ENCODE data around the gene TOGARAM1.

DNA sequence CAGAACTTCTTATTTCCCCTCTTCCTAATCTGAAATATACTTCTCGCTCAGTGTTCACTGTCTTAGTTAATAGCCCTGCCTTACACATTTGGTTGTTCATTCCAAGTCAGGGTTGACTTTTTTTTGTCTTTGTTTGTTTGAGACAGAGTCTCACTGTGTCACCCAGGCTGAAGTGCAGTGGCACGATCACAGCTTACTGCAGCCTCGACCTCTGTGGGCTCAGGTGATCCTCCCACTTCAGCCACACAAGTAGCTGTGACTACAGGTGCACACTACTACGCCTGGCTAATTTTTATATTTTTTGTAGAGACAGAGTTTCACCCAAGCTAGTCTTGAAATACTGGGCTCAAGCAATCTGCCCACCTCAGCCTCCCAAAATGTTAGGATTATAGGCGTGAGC lies 79.7 kb downstream of the TOGARAM1 start:
- TF ChIP-seq, protein P1, sequence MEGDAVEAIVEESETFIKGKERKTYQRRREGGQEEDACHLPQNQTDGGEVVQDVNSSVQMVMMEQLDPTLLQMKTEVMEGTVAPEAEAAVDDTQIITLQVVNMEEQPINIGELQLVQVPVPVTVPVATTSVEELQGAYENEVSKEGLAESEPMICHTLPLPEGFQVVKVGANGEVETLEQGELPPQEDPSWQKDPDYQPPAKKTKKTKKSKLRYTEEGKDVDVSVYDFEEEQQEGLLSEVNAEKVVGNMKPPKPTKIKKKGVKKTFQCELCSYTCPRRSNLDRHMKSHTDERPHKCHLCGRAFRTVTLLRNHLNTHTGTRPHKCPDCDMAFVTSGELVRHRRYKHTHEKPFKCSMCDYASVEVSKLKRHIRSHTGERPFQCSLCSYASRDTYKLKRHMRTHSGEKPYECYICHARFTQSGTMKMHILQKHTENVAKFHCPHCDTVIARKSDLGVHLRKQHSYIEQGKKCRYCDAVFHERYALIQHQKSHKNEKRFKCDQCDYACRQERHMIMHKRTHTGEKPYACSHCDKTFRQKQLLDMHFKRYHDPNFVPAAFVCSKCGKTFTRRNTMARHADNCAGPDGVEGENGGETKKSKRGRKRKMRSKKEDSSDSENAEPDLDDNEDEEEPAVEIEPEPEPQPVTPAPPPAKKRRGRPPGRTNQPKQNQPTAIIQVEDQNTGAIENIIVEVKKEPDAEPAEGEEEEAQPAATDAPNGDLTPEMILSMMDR (IDR thresholded peaks at IDR 0.05; ENCODE audit: low read length): no peak
- no peak for TF ChIP-seq EZH2 (IDR thresholded peaks at IDR 0.05; ENCODE audit: borderline replicate concordance, low read length)

All from OCI-LY1 (cell line).